ENCODE results near the gene LAIR1. TPM values are rescaled to one million over a fixed set of nuclear protein-coding genes. Genes with fewer than 3 reads are reported as not detected.
"Not testable (repeated sequence)": the region's sequence is repeated elsewhere in the genome, so short reads cannot be mapped to it uniquely, and the experiment has no call there.

The LAIR1 gene
- total RNA-seq, 2 donors from 2014 or later, result 31.2 to 64.7 TPM

GRCh38 chr19:54333586-54334298, 31.0 kb downstream of the LAIR1 start:
- TF ChIP-seq CTCF (IDR thresholded peaks at IDR 0.05), result no peak
- no peak for DNase-seq (ENCODE audit: low spot score)
- no peak overlapping the region for H3K4me3 ChIP-seq
- no peak for ATAC-seq (ENCODE audit: insufficient number of reproducible peaks, low FRiP score, low read depth)
- no peaks in the 10 kb centered on the region for H3K4me1 ChIP-seq (ENCODE audit: control insufficient read depth in 1 of 2, low read depth in 2 of 2)
- H3K36me3 ChIP-seq, result no peaks in the 10 kb centered on the region
- no peaks in the 10 kb centered on the region for H3K9me3 ChIP-seq
- no peaks in the 10 kb centered on the region for H3K27me3 ChIP-seq (replicated peaks; ENCODE audit: insufficient read depth)
- no peak overlapping the region for H3K27ac ChIP-seq

- ATAC-seq (ENCODE audit: insufficient number of reproducible peaks, low FRiP score, low read depth) (no peak), DNase-seq (ENCODE audit: low spot score) (no peak)
- Histone ChIP-seq H3K4me1 (ENCODE audit: control insufficient read depth in 1 of 2, low read depth in 2 of 2) (no peaks in the 10 kb centered on the region), H3K9me3 (no peaks in the 10 kb centered on the region), H3K36me3 (no peaks in the 10 kb centered on the region), H3K27me3 (replicated peaks; ENCODE audit: insufficient read depth) (no peaks in the 10 kb centered on the region), H3K27ac (no peak overlapping the region), H3K4me3 (no peak overlapping the region)
- no peak for TF ChIP-seq CTCF (IDR thresholded peaks at IDR 0.05)
Observed at GRCh38 chr19:54332149-54332548, 32.6 kb downstream of the LAIR1 start.

GRCh38 chr19:54331626-54332025, 33.1 kb downstream of the LAIR1 start:
- Histone ChIP-seq H3K27me3 (replicated peaks; ENCODE audit: insufficient read depth) (no peaks in the 10 kb centered on the region), H3K36me3 (no peaks in the 10 kb centered on the region), H3K9me3 (no peaks in the 10 kb centered on the region), H3K4me1 (ENCODE audit: control insufficient read depth in 1 of 2, low read depth in 2 of 2) (no peaks in the 10 kb centered on the region), H3K4me3 (no peak overlapping the region), H3K27ac (no peak overlapping the region)
- ATAC-seq (ENCODE audit: insufficient number of reproducible peaks, low FRiP score, low read depth), result no peak
- no peak for TF ChIP-seq CTCF (IDR thresholded peaks at IDR 0.05)
- DNase-seq (ENCODE audit: low spot score), result no peak

- Histone ChIP-seq H3K4me3 (no peak overlapping the region), H3K36me3 (no peaks in the 10 kb centered on the region), H3K27me3 (replicated peaks; ENCODE audit: insufficient read depth) (no peaks in the 10 kb centered on the region), H3K27ac (no peak overlapping the region), H3K4me1 (ENCODE audit: control insufficient read depth in 1 of 2, low read depth in 2 of 2) (no peaks in the 10 kb centered on the region), H3K9me3 (no peaks in the 10 kb centered on the region)
- no peak for TF ChIP-seq CTCF (IDR thresholded peaks at IDR 0.05)
- DNase-seq (ENCODE audit: low spot score), result no peak
- no peak for ATAC-seq (ENCODE audit: insufficient number of reproducible peaks, low FRiP score, low read depth)
Observed at GRCh38 chr19:54329476-54330165, 35.1 kb downstream of the LAIR1 start.

- not testable (repeated sequence) for H3K4me3 ChIP-seq; ATAC-seq (ENCODE audit: insufficient number of reproducible peaks, low FRiP score, low read depth); DNase-seq (ENCODE audit: low spot score); H3K27ac ChIP-seq; H3K27me3 ChIP-seq (replicated peaks; ENCODE audit: insufficient read depth); H3K9me3 ChIP-seq; H3K4me1 ChIP-seq (ENCODE audit: control insufficient read depth in 1 of 2, low read depth in 2 of 2); H3K36me3 ChIP-seq
Observed at GRCh38 chr19:54328781-54329180, 36.0 kb downstream of the LAIR1 start.

Data from thoracic aorta (tissue), 2 donors.